IMR-90 (cell line): ENCODE data around the gene XCL1.

ENCODE experiments used
- CEBPB ChIP-seq: IDR thresholded peaks from 2 replicates; pipeline ENCODE4 v1.6.1; 2012; ENCODE audit warnings: low read depth, low read length, improper control_type of control experiment
- CHD1 ChIP-seq: IDR thresholded peaks from 2 replicates; pipeline ENCODE4 v1.6.1; 2012; ENCODE audit warnings: low read depth, low read length, improper control_type of control experiment
- FOS ChIP-seq: fragments of 150-350 bp; IDR thresholded peaks from 2 replicates; pipeline ENCODE4 v1.6.1; 2016; ENCODE audit warnings: low read depth, low read length
- MAFK ChIP-seq: IDR thresholded peaks from 2 replicates; pipeline ENCODE4 v1.6.1; 2012; ENCODE audit warnings: low read depth, low read length, improper control_type of control experiment
- MAZ ChIP-seq: IDR thresholded peaks from 2 replicates; pipeline ENCODE4 v1.6.1; 2012; ENCODE audit warnings: low read depth, mild to moderate bottlenecking, low read length, improper control_type of control experiment, moderate library complexity, borderline replicate concordance
- MXI1 ChIP-seq: IDR thresholded peaks from 2 replicates; pipeline ENCODE4 v1.6.1; 2012; ENCODE audit warnings: low read depth, mild to moderate bottlenecking, low read length, moderate library complexity, borderline replicate concordance
- NFE2L2 ChIP-seq: fragments of 150-350 bp; IDR thresholded peaks from 2 replicates; pipeline ENCODE4 v1.6.1; 2016; ENCODE audit warnings: low read depth, mild to moderate bottlenecking, low read length
- POLR2A ChIP-seq: IDR thresholded peaks from 2 replicates; pipeline ENCODE4 v1.6.1; 2012; ENCODE audit warnings: mild to moderate bottlenecking, low read depth, low read length
- RAD21 ChIP-seq: IDR thresholded peaks from 2 replicates; pipeline ENCODE4 v1.6.1; 2012; ENCODE audit warnings: low read length, improper control_type of control experiment
- RCOR1 ChIP-seq: IDR thresholded peaks from 2 replicates; pipeline ENCODE4 v1.6.1; 2012; ENCODE audit warnings: mild to moderate bottlenecking, low read length, improper control_type of control experiment; ENCODE audit not compliant: insufficient replicate concordance
- RFX5 ChIP-seq: IDR thresholded peaks from 2 replicates; pipeline ENCODE4 v1.8.0; 2012; ENCODE audit warnings: low read depth, mild to moderate bottlenecking, low read length, moderate library complexity
- SMC3 ChIP-seq: fragments of 150-350 bp; IDR thresholded peaks from 2 replicates; pipeline ENCODE4 v1.6.1; 2016; ENCODE audit warnings: low read depth, mild to moderate bottlenecking, antibody characterized with exemption, low read length, moderate library complexity
- TF ChIP-seq, protein P1 (sequence below): conservative IDR thresholded peaks from 2 replicates; pipeline ENCODE4 v1.5.1; 2012; ENCODE audit warnings: mild to moderate bottlenecking, low read depth, low read length, improper control_type of control experiment
- TF ChIP-seq, protein P2 (sequence below): fragments of 150-350 bp; IDR thresholded peaks from 2 replicates; pipeline ENCODE4 v1.6.1; 2017; ENCODE audit warnings: mild to moderate bottlenecking, antibody characterized with exemption, low read length, low read depth

DNA sequence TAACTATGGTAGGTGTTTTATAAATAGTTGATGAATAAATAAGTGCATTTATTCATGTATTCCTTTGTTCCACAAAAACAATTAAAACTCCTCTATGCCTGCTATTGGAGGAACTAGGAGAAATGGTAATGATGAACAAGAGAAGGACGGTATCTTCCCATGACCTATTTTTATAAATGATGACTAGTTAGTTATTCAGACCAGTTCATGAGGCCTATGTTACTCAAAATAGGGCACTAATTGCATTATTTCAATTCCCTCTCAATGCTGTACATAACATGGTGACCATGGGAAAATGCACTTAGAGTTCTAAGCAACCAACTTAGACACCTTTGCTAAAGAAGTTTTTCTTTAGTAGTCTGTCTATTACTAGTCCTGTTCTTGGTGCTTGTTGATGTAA, 53.1 kb downstream of the XCL1 start:
- TF ChIP-seq SMC3 (no peak), RCOR1 (no peak), MXI1 (no peak), FOS (no peak), RAD21 (no peak), POLR2A (no peak), MAFK (no peak), NFE2L2 (no peak), RFX5 (no peak), MAZ (no peak), CHD1 (no peak), CEBPB (no peak)
- TF ChIP-seq, protein P1, sequence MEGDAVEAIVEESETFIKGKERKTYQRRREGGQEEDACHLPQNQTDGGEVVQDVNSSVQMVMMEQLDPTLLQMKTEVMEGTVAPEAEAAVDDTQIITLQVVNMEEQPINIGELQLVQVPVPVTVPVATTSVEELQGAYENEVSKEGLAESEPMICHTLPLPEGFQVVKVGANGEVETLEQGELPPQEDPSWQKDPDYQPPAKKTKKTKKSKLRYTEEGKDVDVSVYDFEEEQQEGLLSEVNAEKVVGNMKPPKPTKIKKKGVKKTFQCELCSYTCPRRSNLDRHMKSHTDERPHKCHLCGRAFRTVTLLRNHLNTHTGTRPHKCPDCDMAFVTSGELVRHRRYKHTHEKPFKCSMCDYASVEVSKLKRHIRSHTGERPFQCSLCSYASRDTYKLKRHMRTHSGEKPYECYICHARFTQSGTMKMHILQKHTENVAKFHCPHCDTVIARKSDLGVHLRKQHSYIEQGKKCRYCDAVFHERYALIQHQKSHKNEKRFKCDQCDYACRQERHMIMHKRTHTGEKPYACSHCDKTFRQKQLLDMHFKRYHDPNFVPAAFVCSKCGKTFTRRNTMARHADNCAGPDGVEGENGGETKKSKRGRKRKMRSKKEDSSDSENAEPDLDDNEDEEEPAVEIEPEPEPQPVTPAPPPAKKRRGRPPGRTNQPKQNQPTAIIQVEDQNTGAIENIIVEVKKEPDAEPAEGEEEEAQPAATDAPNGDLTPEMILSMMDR = no peak
- TF ChIP-seq, protein P2, sequence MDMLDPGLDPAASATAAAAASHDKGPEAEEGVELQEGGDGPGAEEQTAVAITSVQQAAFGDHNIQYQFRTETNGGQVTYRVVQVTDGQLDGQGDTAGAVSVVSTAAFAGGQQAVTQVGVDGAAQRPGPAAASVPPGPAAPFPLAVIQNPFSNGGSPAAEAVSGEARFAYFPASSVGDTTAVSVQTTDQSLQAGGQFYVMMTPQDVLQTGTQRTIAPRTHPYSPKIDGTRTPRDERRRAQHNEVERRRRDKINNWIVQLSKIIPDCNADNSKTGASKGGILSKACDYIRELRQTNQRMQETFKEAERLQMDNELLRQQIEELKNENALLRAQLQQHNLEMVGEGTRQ = no peak
